ENCODE data around the gene PRKCA.

GRCh38 chr17:66689221-66689620, 386.8 kb downstream of the PRKCA start:
- TF ChIP-seq POLR2AphosphoS5 (IDR thresholded peaks at IDR 0.05; ENCODE audit: low read depth) (no peak), GABPA (IDR thresholded peaks at IDR 0.05; ENCODE audit: low read depth) (no peak), CTCF (IDR thresholded peaks at IDR 0.05; ENCODE audit: insufficient read depth, low read length) (no peak)

All from HL-60 (cell line).